K562 (cell line): ENCODE measurements around the gene MBNL1. TPM values are rescaled to one million over a fixed set of nuclear protein-coding genes. Genes with fewer than 3 reads are reported as not detected.

Source experiments
- BMI1 ChIP-seq: fragments of 150-350 bp; IDR thresholded peaks from 2 replicates; pipeline ENCODE4 v1.6.1; 2014; ENCODE audit warnings: low read length
- BRD9 ChIP-seq: fragments of 450-650 bp; IDR thresholded peaks from 2 replicates; pipeline ENCODE4 v1.6.1; 2018; ENCODE audit warnings: low read depth; ENCODE audit not compliant: partially characterized antibody
- ETV5 ChIP-seq: sonication (generic); formaldehyde crosslinking; IDR thresholded peaks from 2 replicates; pipeline ENCODE4 v1.4.0; 2020; ENCODE audit warnings: low read depth, mild to moderate bottlenecking, missing genetic modification reagents
- FOXA3 ChIP-seq, 2 experiments: fragments of 450-650 bp in 1 of 2; sonication (generic) in 1 of 2; formaldehyde crosslinking; IDR thresholded peaks in 1 of 2; conservative IDR thresholded peaks in 1 of 2; 2 replicates each; pipeline versions ENCODE4 v1.4.0 to v1.8.0; 2020 to 2022; ENCODE audit warnings: mild to moderate bottlenecking in 2 of 2, missing genetic modification reagents in 1 of 2
- HMG20B ChIP-seq: fragments of 250-450 bp; sonication (Bioruptor Pico); IDR thresholded peaks from 2 replicates; pipeline ENCODE4 v1.5.0; 2021; ENCODE audit warnings: mild to moderate bottlenecking
- MAZ ChIP-seq, 2 experiments: fragments of 450-650 bp in 1 of 2; sonication (generic) in 1 of 2; formaldehyde crosslinking; IDR thresholded peaks in 1 of 2; conservative IDR thresholded peaks in 1 of 2; 2 replicates each; pipeline versions ENCODE4 v1.4.0 to v1.5.0; 2020; ENCODE audit warnings: mild to moderate bottlenecking in 1 of 2, missing genetic modification reagents in 1 of 2
- NFRKB ChIP-seq: fragments of 450-650 bp; IDR thresholded peaks from 2 replicates; pipeline ENCODE4 v1.6.1; 2016; ENCODE audit warnings: low read depth
- PHF8 ChIP-seq: fragments of 200-600 bp; sonication (generic); IDR thresholded peaks from 2 replicates; pipeline ENCODE4 v1.6.1; 2012; ENCODE audit warnings: mixed run types, mild to moderate bottlenecking, inconsistent platforms, low read length, moderate library complexity, borderline replicate concordance
- SMARCE1 ChIP-seq: fragments of 450-650 bp; IDR thresholded peaks from 2 replicates; pipeline ENCODE4 v1.7.1; 2016; ENCODE audit warnings: mild to moderate bottlenecking
- STAT5B ChIP-seq: fragments of 250-450 bp; sonication (Bioruptor Pico); IDR thresholded peaks from 2 replicates; pipeline ENCODE4 v1.8.0; 2021; ENCODE audit warnings: mild to moderate bottlenecking, inconsistent platforms
- TAF9B ChIP-seq: fragments of 450-650 bp; IDR thresholded peaks from 2 replicates; pipeline ENCODE4 v1.6.1; 2018; ENCODE audit warnings: mild to moderate bottlenecking; ENCODE audit not compliant: partially characterized antibody
- THRAP3 ChIP-seq: fragments of 450-650 bp; IDR thresholded peaks from 2 replicates; pipeline ENCODE4 v1.6.1; 2016; ENCODE audit warnings: mild to moderate bottlenecking, inconsistent platforms, borderline replicate concordance
- ZNF695 ChIP-seq: fragments of 450-650 bp; formaldehyde crosslinking; IDR thresholded peaks from 2 replicates; pipeline ENCODE4 v1.4.0; 2020; ENCODE audit warnings: mild to moderate bottlenecking, moderate library complexity
- polyA plus RNA-seq, 8 experiments: library from polyadenylated mRNA; depleted of rRNA in 4 of 8; stranded (reverse) in 5 of 8; unstranded in 3 of 8; fragments of >200 nt; fragmentation: Nextera tagmentation in 2 of 8; fragmentation: Illumina TruSeq in 1 of 8; extraction: Ambion mirVana in 2 of 8; extraction: Trizol in 1 of 8; gene quantifications; 2 replicates each; pipeline versions ENCODE4 v1.2.1 to v1.2.3, GENCODE V29; 2011 to 2014; ENCODE audit warnings: inconsistent platforms in 1 of 8, missing spikeins in 1 of 8
- total RNA-seq, 7 experiments: library from RNA; depleted of rRNA in 6 of 7; stranded (reverse); fragments of >200 nt in 6 of 7; fragmentation: Illumina TruSeq in 2 of 7; extraction: Trizol in 2 of 7; gene quantifications; 2 replicates each; pipeline versions ENCODE4 v1.2.1 to v1.2.3, GENCODE V29; 2011 to 2021; ENCODE audit warnings: low replicate concordance in 1 of 7
- TF ChIP-seq, protein P1 (sequence below): fragments of 200-800 bp; sonication (Bioruptor generic); IDR thresholded peaks from 2 replicates; pipeline ENCODE4 v1.6.1; 2016; ENCODE audit warnings: missing genetic modification characterization, missing compliant biosample characterization
- TF ChIP-seq, protein P2 (sequence below): sonication (generic); formaldehyde crosslinking; IDR thresholded peaks from 2 replicates; pipeline ENCODE4 v1.8.0; 2023; ENCODE audit warnings: mild to moderate bottlenecking, missing genetic modification reagents
- TF ChIP-seq, protein P3 (sequence below): fragments of 450-650 bp; formaldehyde crosslinking; IDR thresholded peaks from 2 replicates; pipeline ENCODE4 v1.4.0; 2020; ENCODE audit warnings: mild to moderate bottlenecking, moderate library complexity

The MBNL1 gene
- total and polyA plus RNA-seq, 9 of the 15 experiments (the other 6 are each of a cell fraction or from before 2014, with no cell fraction given): 70.3 to 243 (median 220) TPM

DNA sequence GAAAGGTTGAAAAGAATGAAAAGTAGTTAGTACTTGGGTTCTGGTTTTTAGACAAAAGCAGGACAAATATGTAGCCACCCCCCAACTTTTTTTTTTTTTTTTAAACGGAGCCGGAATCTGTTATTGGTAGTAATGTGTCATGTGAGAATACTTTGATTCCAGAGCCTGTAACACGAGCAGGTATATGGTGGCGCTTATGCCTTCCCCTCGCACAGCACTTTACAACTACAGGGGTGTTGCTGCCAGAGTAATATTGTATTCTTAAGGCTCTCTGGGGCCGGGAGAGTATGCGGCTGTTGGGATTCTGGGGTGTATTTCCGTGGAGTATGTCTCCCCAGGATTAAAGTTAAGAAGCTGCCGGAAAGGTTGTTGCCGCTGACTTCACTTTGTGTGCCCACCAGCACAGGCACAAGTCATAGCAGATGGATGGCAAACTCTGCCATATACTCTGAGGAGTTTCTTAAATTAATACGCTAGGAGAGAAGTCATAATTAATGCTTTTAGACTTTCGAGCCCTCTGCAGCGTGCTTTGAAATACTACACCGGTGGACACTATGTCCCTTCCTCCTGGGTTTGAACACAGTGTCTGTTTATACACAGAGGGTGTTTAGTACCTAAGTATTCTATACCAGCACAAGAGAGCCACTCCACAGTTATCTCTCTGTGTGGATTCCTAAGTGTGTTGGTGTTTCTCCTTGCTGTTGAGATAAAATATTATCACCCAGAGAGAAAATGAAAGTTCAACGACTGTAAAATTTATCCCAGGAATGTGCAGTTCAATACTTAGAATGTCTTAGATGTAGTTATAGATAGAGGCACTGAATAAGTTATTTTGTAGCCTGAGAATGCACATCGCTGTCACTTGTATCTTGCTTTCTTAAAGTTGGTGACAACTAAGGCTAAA lies 1.4 kb downstream of the MBNL1 start (continued):
- TF ChIP-seq, protein P1, sequence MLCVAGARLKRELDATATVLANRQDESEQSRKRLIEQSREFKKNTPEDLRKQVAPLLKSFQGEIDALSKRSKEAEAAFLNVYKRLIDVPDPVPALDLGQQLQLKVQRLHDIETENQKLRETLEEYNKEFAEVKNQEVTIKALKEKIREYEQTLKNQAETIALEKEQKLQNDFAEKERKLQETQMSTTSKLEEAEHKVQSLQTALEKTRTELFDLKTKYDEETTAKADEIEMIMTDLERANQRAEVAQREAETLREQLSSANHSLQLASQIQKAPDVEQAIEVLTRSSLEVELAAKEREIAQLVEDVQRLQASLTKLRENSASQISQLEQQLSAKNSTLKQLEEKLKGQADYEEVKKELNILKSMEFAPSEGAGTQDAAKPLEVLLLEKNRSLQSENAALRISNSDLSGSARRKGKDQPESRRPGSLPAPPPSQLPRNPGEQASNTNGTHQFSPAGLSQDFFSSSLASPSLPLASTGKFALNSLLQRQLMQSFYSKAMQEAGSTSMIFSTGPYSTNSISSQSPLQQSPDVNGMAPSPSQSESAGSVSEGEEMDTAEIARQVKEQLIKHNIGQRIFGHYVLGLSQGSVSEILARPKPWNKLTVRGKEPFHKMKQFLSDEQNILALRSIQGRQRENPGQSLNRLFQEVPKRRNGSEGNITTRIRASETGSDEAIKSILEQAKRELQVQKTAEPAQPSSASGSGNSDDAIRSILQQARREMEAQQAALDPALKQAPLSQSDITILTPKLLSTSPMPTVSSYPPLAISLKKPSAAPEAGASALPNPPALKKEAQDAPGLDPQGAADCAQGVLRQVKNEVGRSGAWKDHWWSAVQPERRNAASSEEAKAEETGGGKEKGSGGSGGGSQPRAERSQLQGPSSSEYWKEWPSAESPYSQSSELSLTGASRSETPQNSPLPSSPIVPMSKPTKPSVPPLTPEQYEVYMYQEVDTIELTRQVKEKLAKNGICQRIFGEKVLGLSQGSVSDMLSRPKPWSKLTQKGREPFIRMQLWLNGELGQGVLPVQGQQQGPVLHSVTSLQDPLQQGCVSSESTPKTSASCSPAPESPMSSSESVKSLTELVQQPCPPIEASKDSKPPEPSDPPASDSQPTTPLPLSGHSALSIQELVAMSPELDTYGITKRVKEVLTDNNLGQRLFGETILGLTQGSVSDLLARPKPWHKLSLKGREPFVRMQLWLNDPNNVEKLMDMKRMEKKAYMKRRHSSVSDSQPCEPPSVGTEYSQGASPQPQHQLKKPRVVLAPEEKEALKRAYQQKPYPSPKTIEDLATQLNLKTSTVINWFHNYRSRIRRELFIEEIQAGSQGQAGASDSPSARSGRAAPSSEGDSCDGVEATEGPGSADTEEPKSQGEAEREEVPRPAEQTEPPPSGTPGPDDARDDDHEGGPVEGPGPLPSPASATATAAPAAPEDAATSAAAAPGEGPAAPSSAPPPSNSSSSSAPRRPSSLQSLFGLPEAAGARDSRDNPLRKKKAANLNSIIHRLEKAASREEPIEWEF: no peak
- TF ChIP-seq BRD9 (no peak), BMI1 (no peak), ZNF695 (CRISPR knock-in tag) (no peak), ETV5 (CRISPR knock-in tag) (0 out of 2 replicates have a peak, but pooled peaks have one; percentile 17), STAT5B (no peak), NFRKB (no peak), FOXA3 (CRISPR knock-in tag; conservative IDR thresholded peaks at IDR 0.05 in 1 of 2, IDR thresholded peaks at IDR 0.05 in 1 of 2) (no peak), THRAP3 (no peak), MAZ (CRISPR knock-in tag; conservative IDR thresholded peaks at IDR 0.05 in 1 of 2, IDR thresholded peaks at IDR 0.05 in 1 of 2) (0 out of 4 replicates have a peak, but pooled peaks of 1 of the 2 experiments have one; percentile 43), PHF8 (no peak), SMARCE1 (no peak), TAF9B (peak; percentile 37), HMG20B (CRISPR knock-in tag) (no peak)
- TF ChIP-seq, protein P2, sequence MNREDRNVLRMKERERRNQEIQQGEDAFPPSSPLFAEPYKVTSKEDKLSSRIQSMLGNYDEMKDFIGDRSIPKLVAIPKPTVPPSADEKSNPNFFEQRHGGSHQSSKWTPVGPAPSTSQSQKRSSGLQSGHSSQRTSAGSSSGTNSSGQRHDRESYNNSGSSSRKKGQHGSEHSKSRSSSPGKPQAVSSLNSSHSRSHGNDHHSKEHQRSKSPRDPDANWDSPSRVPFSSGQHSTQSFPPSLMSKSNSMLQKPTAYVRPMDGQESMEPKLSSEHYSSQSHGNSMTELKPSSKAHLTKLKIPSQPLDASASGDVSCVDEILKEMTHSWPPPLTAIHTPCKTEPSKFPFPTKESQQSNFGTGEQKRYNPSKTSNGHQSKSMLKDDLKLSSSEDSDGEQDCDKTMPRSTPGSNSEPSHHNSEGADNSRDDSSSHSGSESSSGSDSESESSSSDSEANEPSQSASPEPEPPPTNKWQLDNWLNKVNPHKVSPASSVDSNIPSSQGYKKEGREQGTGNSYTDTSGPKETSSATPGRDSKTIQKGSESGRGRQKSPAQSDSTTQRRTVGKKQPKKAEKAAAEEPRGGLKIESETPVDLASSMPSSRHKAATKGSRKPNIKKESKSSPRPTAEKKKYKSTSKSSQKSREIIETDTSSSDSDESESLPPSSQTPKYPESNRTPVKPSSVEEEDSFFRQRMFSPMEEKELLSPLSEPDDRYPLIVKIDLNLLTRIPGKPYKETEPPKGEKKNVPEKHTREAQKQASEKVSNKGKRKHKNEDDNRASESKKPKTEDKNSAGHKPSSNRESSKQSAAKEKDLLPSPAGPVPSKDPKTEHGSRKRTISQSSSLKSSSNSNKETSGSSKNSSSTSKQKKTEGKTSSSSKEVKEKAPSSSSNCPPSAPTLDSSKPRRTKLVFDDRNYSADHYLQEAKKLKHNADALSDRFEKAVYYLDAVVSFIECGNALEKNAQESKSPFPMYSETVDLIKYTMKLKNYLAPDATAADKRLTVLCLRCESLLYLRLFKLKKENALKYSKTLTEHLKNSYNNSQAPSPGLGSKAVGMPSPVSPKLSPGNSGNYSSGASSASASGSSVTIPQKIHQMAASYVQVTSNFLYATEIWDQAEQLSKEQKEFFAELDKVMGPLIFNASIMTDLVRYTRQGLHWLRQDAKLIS (CRISPR knock-in tag): 0 out of 2 replicates have a peak, but pooled peaks have one; percentile 5
- TF ChIP-seq, protein P3, sequence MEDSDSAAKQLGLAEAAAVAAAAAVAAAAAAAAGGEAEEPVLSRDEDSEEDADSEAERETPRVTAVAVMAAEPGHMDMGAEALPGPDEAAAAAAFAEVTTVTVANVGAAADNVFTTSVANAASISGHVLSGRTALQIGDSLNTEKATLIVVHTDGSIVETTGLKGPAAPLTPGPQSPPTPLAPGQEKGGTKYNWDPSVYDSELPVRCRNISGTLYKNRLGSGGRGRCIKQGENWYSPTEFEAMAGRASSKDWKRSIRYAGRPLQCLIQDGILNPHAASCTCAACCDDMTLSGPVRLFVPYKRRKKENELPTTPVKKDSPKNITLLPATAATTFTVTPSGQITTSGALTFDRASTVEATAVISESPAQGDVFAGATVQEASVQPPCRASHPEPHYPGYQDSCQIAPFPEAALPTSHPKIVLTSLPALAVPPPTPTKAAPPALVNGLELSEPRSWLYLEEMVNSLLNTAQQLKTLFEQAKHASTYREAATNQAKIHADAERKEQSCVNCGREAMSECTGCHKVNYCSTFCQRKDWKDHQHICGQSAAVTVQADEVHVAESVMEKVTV (CRISPR knock-in tag): no peak
